NCI-H2227 treated with DMSO at 0.1 percent for 48 hours (cell line): Measurements from ENCODE around the gene MKI67.

ENCODE experiments used
- DNase-seq: peaks from one replicate; lab custom pipeline; 2025; lab: John Stamatoyannopoulos, UW

MKI67 gene

GRCh38 chr10:128064108-128064969 lies 61.9 kb downstream of the MKI67 start:
- DNase-seq, result no peak

DNA sequence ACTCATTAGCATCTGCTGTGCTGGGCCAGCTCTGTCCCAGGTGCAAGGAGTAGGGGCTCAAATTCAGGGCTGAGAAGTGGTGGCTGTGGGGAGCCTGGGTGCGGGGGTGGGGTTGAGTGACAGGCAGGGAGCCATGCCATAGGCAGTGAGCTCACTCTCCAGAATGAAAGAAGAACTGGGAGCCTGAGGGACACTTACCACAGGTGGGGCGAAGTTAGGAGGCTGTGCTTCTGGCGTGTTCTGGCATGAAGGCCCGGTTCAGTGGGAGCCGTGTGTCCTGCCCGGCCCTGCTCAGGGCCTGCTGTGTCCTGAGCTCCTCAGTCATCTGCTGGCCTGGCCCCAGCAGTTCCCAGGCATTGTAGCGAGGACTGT lies 62.5 kb downstream of the MKI67 start:
- DNase-seq, result no peak

GRCh38 chr10:128062881-128063563 lies 63.2 kb downstream of the MKI67 start:
- no peak for DNase-seq

DNA sequence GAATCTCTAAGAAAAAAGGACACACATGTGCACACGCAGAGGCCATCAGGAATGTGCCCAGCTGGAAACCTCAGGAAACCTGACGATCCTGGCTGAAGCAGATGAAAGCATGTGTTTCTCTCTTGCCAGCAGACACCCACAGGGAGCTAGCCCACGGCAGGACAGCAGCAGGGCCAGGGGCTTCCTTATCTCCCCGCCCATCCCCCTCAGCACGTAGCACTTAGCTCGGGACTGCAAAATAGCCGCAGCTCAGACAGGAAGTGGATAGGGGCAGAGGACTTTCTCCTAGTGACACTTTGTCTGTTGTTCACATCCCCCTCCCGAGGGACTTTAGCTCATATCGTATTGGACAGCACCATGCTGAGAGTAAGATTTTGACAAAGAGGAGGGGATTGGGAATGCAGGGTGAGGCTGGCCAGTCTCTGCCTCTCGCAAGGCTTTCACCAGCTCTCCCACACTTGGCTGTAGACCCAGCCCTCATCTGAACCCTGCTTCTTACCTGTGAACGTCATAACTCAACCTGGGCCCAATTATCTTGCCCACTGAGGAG lies 63.8 kb downstream of the MKI67 start:
- no peak for DNase-seq

DNA sequence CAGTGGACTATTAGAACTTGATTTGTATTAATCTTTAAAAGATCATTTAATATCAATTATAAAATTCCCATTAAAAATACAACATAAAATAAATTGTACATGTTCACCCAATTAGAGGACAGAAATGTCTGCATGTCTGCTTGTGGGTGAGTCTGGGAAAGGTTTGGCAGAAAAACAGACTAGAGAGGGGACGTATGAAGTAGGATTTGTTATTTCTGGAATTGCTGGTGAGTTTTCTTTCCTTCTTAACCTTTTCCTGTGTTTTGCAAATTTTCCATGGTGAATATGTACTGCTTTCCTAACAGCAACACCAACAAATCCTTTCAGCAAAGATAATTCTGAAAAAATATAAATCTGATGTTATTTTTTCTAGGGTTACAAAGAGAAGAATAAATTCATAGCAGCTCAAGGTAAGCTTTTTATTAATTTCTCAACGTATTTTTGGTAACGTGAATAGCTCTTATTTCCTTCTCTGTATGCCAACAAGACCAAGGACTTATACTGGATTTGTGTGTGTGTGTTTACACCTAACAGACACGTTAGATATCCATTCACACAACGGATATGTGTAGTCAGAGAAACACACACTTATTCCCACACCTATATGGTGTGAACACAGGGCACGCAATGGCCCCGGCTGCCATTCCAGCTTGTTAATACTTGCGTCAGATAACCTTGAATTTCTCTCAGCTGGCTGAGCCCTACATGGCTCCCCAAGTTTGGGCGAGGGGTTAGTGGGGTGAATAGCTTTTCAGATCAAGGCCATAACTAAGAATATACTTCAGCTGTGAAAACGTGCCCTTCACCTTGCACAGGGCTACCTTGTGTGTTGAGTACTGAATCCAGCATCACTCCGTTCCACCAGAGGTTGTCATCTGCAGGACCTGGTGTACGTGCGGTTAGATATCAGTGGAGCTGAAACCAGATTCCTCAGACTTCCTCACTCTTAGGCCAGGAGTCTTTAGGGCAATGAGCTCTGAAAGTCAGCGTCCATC lies 64.6 kb downstream of the MKI67 start:
- no peak for DNase-seq

DNA sequence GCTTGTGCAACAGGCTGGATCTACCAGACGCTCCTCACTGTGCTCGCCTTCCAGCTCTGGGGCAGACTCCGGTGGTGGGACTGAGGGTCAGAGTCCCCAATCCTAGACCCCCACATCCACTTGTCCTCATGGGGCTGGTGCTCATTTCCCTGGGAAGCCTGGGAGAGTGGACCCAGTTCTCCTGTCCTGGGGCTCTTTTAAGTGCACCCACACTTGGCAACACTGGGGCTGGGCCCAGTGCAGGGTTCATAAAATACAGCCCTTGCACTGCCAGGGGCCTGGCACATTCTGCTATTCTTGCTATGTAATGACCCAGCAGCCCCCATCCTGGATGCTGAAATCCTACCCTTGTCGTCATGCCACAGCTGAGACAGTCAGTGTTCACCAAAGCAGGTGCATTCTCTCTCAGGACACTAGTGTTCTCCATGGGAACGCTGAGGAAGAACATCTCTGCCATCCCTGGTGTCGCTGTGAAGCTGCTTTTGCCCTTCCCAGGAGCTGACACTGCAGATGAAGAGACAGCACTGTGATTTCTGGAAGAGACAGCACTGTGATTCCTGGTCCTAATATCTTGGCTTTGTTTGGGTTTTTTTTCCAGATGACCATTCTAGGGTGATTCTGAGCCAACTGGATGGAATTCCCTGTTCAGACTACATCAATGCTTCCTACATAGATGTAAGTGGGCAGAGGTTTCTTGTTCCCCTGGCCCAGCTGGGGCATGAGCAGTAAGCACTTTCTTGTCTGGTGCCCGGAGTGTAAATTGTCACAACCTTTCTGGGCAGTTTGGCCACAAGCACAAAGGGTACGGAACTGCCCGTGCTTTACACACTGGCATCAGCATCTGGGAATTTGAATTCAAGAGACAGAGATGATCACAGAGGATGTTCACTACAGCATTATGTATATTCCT lies 65.6 kb downstream of the MKI67 start:
- no peak for DNase-seq

- no peak for DNase-seq
These were observed 66.3 kb downstream of the MKI67 start for GRCh38 chr10:128059982-128060293.

DNA sequence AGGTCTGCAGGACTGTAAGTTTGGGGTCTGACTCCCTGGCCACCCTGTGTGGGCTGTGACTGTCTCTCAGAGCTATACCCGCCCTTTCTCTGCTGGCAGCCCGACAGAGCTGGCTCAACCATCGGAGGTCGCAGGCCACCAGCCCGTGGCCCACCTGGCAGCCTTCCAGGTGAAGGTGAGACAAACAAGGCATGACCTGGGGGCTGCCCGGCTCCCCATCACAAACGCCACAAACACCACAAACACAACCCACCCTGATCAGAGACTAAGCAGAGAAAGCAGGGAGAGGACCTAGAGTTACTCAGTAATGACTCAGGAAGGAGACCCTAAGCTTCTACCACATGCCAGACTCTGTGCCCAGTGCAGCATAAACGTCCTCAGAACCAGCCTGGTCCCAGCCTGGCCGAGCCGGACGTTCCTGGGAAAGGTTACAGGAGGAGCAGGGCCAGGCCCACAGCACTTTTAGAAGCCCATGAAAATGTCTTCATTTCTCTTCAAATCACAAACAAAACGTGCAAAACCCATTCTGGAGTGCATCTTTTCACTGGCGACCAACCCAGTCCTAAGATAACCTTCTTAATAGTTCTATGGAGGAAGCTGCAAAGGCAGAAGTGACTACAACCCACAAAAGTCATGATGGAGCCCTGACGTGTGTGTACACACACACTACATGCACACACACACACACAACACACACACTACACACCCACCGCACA lies 66.8 kb downstream of the MKI67 start:
- no peak for DNase-seq

- no peak for DNase-seq
These were observed 67.5 kb downstream of the MKI67 start for GRCh38 chr10:128058750-128059134.

DNA sequence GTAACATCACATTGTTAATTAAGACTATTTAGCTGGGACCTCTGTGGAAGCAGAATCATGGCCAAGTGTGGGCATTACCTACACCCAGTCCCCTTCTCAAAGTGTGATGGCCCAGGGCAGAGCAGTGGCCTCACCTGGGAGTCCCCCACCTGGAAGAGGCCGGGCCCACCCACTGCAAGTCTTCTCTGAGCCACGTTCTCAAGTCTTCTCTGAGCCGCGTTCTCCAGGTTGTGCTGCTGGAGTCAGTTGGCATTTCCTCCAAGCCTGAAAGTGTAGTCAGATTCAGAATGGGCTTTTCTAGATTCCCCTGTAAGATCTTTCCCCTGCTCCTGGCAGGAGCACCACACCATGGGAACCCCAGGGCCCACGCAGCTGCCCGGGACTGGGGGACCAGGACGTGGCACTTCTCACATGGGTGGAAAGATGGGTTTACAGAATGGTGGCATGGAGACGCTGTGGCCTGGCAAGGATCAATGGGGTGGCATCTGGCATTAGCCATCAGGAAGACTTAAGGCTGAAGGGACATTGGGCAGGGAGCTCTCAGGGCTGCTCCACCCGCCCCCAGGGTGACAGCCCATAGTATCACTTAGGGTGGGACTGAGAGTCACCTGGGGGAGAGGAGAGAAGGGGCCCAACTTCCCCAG lies 68.0 kb downstream of the MKI67 start:
- DNase-seq, result no peak

DNA sequence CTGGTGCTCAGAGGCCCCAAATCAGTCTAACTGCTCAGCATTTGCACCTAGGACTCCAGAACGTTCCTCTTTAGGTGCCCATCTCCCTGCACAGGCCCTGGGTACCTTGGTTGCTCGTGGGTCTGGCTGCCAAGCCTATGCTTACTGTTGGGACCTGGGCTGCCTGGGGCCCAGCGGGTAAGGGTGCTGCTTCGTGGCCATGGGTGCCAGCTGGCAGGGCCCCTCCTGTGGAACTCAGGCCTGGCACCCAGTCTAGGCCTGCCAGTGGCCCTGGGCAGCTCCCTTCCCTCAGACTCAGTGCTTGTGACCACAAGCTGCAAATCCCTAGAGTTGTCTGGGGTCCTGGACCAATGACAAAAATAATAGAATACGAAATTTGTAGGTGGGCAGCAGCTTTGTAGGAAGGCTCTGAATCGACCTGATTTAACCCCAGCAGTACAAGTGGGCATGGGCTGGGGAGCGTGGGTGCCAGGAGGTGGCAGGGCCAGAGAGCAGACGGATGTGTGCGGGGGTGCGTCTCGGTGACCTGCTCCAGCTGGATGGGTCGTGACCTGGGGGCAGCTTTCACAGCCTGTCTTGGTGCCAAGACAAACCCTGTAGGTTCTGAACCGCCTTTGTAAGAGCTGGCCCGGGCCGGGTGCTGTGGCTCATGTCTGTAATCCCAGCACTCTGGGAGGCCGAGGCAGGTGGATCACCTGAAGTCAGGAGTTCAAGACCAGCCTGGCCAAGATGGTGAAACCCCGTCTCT lies 69.7 kb downstream of the MKI67 start:
- DNase-seq, result no peak

DNA sequence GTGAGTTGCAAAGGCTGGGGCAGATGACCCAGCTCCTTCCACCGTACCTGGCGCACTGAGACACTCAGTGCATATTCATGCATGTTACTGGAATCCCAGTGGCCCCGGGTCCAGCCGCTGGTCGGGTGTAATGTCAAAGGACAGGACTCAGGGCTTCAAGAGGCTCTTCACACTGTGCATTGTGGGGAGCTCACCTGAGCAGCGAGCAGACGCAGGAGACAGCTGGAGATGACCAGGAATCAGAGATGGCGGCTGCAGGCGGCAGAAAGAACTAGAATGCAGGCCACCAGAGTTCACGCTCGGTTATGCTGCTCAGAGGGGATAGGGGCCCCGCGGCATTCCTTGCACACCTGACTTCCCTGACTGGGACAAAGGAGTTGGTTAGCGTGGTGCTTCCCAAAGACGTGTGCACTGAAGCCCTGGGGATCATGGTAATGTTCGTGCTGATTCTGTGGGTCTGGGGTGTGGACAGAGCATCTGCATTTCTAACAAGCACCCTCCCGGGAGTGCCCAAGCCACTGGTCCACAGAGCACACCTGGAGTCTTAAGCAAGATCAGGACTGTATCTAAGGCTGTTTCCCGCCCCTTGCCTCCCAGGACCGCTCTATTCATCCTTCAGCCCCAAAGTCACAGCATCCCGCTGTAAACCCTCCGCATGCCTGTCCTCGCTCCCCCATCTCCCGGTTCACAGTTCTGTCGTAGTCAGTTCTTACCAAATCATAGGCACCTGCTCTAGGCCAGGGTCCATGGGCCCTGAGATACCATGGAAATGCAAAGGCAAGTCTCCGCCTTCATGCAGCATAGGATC lies 71.0 kb downstream of the MKI67 start:
- DNase-seq, result no peak

- no peak for DNase-seq
These were observed 71.9 kb downstream of the MKI67 start for GRCh38 chr10:128054163-128054970.

DNA sequence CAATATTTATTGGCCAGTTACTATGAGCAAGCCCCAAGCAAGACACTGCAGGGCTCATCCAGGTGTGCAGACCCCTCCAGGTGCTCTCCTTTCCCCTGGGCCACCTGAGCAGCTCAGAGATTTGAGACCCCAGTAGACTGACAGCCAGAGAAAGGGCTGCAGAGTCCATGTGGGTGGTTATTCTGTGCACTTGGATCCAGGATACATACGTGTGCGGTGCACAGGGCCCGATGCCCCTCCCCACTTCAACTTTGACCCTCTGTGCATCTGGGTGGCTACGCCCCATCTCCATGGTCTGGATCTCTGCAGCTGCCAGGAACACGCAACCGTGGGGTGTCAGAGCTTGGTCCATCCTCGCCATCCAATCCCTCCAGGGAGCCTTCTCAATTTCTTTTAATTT lies 72.9 kb downstream of the MKI67 start:
- no peak for DNase-seq

DNA sequence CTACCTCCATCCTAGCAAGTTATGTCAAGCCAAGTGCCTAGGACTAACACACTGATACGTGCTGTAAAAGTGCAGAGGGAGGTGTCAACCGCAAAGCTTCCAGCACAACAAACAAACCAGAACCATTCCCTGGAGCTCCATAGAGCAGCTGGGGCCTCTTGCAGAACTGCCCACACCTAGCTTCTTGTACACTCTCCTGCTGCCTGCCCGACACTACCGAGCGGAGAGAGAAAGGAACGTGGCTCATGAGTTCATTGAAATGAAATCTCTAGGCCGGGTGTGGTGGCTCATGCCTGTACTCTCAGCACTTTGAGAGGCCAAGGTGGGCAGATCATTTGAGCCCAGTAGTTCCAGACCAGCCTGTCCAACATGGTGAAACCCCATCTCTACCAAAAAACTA lies 73.5 kb downstream of the MKI67 start:
- DNase-seq, result no peak

GRCh38 chr10:128051548-128051947 lies 74.7 kb downstream of the MKI67 start:
- no peak for DNase-seq

DNA sequence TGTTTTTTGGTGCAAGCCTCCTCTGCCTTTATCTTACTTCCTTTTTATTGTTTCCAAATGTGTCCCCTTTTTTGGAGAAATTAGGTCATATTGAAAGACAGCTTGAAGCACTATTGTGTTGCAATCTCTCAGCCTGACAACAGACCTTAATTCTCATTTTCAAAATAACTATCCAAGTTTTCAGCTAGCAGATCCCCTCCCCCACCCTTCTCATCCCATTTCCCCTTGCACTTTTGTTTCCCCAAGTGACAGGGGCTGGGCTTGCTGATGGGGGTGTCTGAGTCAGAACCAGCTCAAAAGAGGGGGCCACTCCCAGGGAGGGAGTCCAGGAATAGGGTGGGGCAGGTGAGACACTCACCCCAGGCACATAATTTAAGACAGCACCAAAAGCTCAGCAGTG lies 75.3 kb downstream of the MKI67 start:
- no peak for DNase-seq

DNA sequence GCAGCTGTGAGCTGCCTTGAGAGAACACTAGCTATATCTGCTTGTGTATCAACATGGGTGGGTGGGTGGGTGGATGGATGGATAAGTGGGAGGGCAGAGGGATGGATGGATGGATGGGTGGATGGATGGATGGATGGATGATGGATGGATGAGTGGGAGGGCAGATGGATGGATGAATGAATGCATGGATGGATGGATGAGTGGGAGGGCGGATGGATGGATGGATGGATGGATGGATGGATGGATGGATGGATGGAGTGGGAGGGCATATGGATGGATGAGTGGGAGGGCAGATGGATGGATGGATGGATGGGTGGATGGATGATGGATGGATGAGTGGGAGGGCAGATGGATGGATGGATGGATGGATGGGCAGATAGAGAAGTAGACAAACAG lies 76.1 kb downstream of the MKI67 start:
- DNase-seq, result no peak
